ENCODE data around the gene MYO1D.

Gene MYO1D

DNA sequence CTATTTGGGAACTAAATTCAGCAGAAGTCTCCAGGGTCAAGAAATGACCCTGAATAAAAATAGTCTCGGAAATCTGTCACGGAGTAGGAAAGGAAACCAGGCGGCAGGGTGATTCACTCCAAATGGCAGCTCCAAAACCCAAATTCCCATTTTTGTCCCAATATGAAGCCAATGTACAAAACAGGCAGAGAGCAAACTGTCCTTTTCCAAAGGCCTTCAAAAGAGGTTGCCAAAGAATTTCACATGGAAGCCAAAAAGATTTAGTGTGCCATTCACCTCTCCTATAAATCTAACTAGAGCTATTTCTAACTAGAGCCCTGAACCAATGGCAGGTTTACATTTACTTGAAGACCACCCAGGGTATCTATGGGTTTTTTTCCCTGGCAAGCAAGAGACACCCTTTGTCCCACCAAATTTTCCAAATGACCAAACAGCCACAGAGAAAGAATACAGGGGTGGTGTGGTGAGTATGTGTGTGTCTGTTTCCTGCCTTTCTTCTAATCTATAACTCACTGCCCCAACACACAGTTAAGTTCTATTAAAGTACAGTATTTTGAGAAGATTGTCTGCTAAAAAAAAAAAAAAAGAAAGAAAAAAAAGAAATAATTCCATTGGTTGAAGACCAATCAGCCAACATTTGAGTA is 6.8 kb downstream of the MYO1D start:
- no peaks in the 10 kb centered on the region for H3K27me3 ChIP-seq (ENCODE audit: insufficient read depth, low read depth, severe bottlenecking)
- no peak for DNase-seq
- no peaks in the 10 kb centered on the region for H3K9me3 ChIP-seq (ENCODE audit: severe bottlenecking)
- no peak overlapping the region for H3K4me3 ChIP-seq (ENCODE audit: low read depth, low read length)
- no peaks in the 10 kb centered on the region for H3K36me3 ChIP-seq
- H3K27ac ChIP-seq = no peak overlapping the region
- no peak for TF ChIP-seq CTCF (IDR thresholded peaks at IDR 0.05; ENCODE audit: low read depth, low read length)

DNA sequence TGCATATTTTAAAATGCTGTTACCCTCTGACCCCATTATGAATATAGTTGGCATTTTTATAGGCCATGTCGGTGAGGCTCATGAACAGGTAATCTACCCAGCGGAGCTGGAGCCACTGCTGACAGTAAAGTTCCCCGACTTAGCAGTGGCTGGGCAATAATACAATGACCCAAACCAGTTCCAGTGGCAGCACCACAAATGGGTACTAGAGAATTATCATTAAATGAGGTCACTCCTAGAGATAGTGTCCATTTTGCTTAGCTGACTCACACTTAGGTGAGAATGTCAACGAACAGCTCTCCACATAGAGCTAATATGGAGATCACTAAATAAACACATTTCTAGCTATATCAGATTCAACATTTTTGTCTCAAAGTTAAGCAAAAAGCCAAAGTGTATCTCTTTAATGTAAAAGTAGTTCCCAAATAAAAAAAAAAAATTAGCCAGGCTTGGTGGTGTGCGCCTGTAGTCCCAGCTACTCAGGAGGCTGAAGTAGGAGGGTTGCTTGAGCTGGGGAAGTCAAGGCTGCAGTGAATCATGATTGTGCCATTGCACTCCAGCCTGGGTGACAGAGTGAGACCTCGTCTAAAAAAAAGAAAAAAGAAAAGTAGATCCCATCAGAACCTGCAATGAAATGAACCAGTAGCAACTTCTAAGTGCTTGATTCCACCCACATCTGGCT is 7.4 kb downstream of the MYO1D start:
- TF ChIP-seq CTCF (IDR thresholded peaks at IDR 0.05; ENCODE audit: low read depth, low read length) = no peak
- no peaks in the 10 kb centered on the region for H3K27me3 ChIP-seq (ENCODE audit: insufficient read depth, low read depth, severe bottlenecking)
- H3K4me3 ChIP-seq (ENCODE audit: low read depth, low read length) = no peak overlapping the region
- H3K9me3 ChIP-seq (ENCODE audit: severe bottlenecking) = no peaks in the 10 kb centered on the region
- DNase-seq = no peak
- H3K27ac ChIP-seq = no peak overlapping the region
- no peaks in the 10 kb centered on the region for H3K36me3 ChIP-seq

DNA sequence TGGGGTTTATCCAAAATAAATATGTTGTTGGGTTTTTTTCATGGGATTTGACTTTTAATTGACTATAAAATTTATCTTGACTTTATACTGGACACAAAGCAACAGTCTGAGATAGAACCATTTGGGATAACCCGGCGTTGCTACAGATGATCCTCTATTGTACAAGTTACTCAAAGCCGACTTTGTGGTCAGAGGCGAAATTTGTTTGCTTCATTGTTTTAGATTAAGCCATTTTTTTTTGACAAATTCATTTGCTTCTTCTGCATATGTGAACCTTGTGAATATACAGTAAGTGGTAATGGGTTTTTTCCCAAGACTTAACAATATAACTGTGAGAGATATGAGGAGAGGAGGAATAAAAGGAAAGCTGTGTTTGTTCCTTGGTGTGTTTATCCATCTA is 11.8 kb downstream of the MYO1D start:
- H3K27me3 ChIP-seq (ENCODE audit: insufficient read depth, low read depth, severe bottlenecking) = no peaks in the 10 kb centered on the region
- H3K4me3 ChIP-seq (ENCODE audit: low read depth, low read length) = no peak overlapping the region
- no peak for DNase-seq
- no peaks in the 10 kb centered on the region for H3K9me3 ChIP-seq (ENCODE audit: severe bottlenecking)
- no peak overlapping the region for H3K27ac ChIP-seq
- no peak for TF ChIP-seq CTCF (IDR thresholded peaks at IDR 0.05; ENCODE audit: low read depth, low read length)
- H3K36me3 ChIP-seq = no peaks in the 10 kb centered on the region

GRCh38 chr17:32863559-32863958 is 13.4 kb downstream of the MYO1D start:
- Histone ChIP-seq H3K4me3 (ENCODE audit: low read depth, low read length) (no peak overlapping the region), H3K27me3 (ENCODE audit: insufficient read depth, low read depth, severe bottlenecking) (no peaks in the 10 kb centered on the region), H3K36me3 (no peaks in the 10 kb centered on the region), H3K9me3 (ENCODE audit: severe bottlenecking) (no peaks in the 10 kb centered on the region), H3K27ac (no peak overlapping the region)
- no peak for DNase-seq
- no peak for TF ChIP-seq CTCF (IDR thresholded peaks at IDR 0.05; ENCODE audit: low read depth, low read length)

GRCh38 chr17:32862940-32863339 is 14.0 kb downstream of the MYO1D start:
- no peak for DNase-seq
- Histone ChIP-seq H3K27me3 (ENCODE audit: insufficient read depth, low read depth, severe bottlenecking) (no peaks in the 10 kb centered on the region), H3K36me3 (no peaks in the 10 kb centered on the region), H3K4me3 (ENCODE audit: low read depth, low read length) (no peak overlapping the region), H3K9me3 (ENCODE audit: severe bottlenecking) (no peaks in the 10 kb centered on the region), H3K27ac (no peak overlapping the region)
- TF ChIP-seq CTCF (IDR thresholded peaks at IDR 0.05; ENCODE audit: low read depth, low read length) = no peak

GRCh38 chr17:32861981-32862380 is 14.9 kb downstream of the MYO1D start:
- H3K9me3 ChIP-seq (ENCODE audit: severe bottlenecking) = no peaks in the 10 kb centered on the region
- H3K27ac ChIP-seq = no peak overlapping the region
- no peak for TF ChIP-seq CTCF (IDR thresholded peaks at IDR 0.05; ENCODE audit: low read depth, low read length)
- DNase-seq = no peak
- H3K36me3 ChIP-seq = no peaks in the 10 kb centered on the region
- no peak overlapping the region for H3K4me3 ChIP-seq (ENCODE audit: low read depth, low read length)
- no peaks in the 10 kb centered on the region for H3K27me3 ChIP-seq (ENCODE audit: insufficient read depth, low read depth, severe bottlenecking)

Measured in WERI-Rb-1 (cell line).